Stomach (tissue), 9 donors: ENCODE data around the gene MRC2. TPM values are rescaled to one million over a fixed set of nuclear protein-coding genes. Genes with fewer than 3 reads are reported as not detected.

Experiments
- DNase-seq, 2 donors: peaks; one replicate each; pipeline versions ENCODE4 v3.0.0 to v3.0.0-alpha.2; 2013 to 2019
- H3K27ac ChIP-seq, 5 donors: fragments of 200-600 bp in 4 of 5; sonication (generic) in 4 of 5; one replicate each; pipeline ENCODE4 v1.5.1; 2013 to 2019; ENCODE audit warnings: mild to moderate bottlenecking in 1 of 5, moderate library complexity in 1 of 5
- H3K27me3 ChIP-seq, 3 donors: fragments of 200-600 bp; sonication (generic); one replicate each; pipeline ENCODE4 v1.5.1; 2017 to 2019; ENCODE audit warnings: mixed run types in 1 of 3
- H3K36me3 ChIP-seq, 4 donors: fragments of 200-600 bp; sonication (generic); 1 replicate in 3 of 4; 2 replicates in 1 of 4; pipeline ENCODE4 v1.5.1; 2016 to 2019
- H3K4me1 ChIP-seq, 4 donors: fragments of 200-600 bp; sonication (generic); one replicate each; pipeline ENCODE4 v1.5.1; 2016 to 2019
- H3K4me3 ChIP-seq, 4 donors: fragments of 200-600 bp; sonication (generic) in 3 of 4; one replicate each; pipeline ENCODE4 v1.5.1; 2016 to 2019; ENCODE audit warnings: mild to moderate bottlenecking in 1 of 4
- H3K9me3 ChIP-seq, 4 donors: fragments of 200-600 bp; sonication (generic); one replicate each; pipeline ENCODE4 v1.5.1; 2016 to 2019
- EP300 ChIP-seq: sonication (generic); formaldehyde crosslinking; IDR thresholded peaks from one replicate; pipeline ENCODE4 v1.6.1; 2017; ENCODE audit warnings: antibody characterized with exemption
- POLR2A ChIP-seq, 4 donors: fragments of 450-650 bp; IDR thresholded peaks; one replicate each; pipeline ENCODE4 v1.6.1; 2016; ENCODE audit warnings: antibody characterized with exemption in 4 of 4, control low read depth in 2 of 4, mild to moderate bottlenecking in 1 of 4, moderate library complexity in 1 of 4
- POLR2AphosphoS5 ChIP-seq, 3 donors: sonication (generic); formaldehyde crosslinking; IDR thresholded peaks; one replicate each; pipeline ENCODE4 v1.6.1; 2016; ENCODE audit warnings: antibody characterized with exemption in 3 of 3
- WGBS, 5 donors: extraction: QIAGEN DNeasy Blood & Tissue Kit in 3 of 5; methylation state at CpG; one replicate each; pipeline versions ENCODE4 v1.1.5 to v1.1.7; 2013 to 2018; 5-methylcytosine and 5-hydroxymethylcytosine counted together
- intact Hi-C: fragments of 100-400 bp; cut with DNase I; formaldehyde crosslinking; loops from one replicate; pipeline ENCODE4 v1.15.1; 2023; ENCODE audit warnings: low total_unique reads
- polyA plus RNA-seq, 3 donors: library from polyadenylated mRNA; stranded (reverse); fragments of 200-250 nt; gene quantifications; one replicate each; pipeline ENCODE4 v1.2.3, GENCODE V29; 2013
- total RNA-seq, 5 donors: library from RNA; depleted of rRNA; stranded (reverse); fragments of >200 nt; gene quantifications; one replicate each; pipeline versions ENCODE4 v1.1.0 to v1.2.3, GENCODE V29; 2014 to 2016
- TF ChIP-seq, protein P1 (sequence below), 7 experiments: fragments of 450-650 bp in 4 of 7; fragments of 200-600 bp in 3 of 7; sonication (generic) in 3 of 7; IDR thresholded peaks; one replicate each; pipeline ENCODE4 v1.5.1; 2016 to 2019; ENCODE audit warnings: antibody characterized with exemption in 7 of 7, control low read depth in 2 of 7, mild to moderate bottlenecking in 1 of 7
- donor health status: healthy with polysubstance abuse.
- donor health status: Bipolar disorder and iron deficiency.
- donor health status: healthy.

MRC2 gene
- total and polyA plus RNA-seq, 8 donors = 4.7 to 107 (median 13.8) TPM

DNA sequence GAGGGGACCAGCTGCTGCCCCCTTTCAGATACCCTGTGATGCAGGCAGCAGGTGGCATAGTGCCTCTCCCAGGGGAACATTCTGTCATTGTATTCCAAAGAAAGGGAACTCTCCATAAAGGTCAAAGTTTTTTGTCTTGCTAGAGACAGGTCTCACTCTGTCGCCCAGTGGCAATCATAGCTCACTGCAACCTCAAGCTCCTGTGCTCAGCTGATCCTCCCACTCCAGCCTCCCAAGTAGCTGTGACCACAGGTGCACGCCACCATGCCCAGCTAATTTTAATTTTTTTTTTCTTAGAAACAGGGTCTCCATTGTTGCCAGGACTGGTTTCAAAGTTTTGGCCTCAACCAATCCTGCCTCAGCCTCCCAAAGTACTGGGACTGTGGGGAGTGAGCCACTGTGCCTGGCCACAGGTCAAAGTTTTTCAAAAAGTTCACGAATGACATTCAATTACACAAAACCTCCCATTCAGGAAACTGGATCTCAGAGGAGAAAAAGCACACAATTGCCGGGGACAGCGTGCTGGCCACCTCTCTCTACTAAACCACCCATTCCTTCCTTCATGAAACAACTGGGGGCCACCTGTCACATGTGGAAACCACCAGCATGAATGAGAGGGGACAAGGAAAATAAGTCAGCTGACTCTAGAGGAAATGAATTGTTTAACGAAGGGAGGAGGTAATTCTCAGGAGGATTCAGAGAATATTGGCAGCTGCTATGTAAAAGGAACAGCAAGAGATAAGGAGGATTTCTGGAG lies 100.6 kb downstream of the MRC2 start:
- Histone ChIP-seq H3K9me3 (no peaks in the 10 kb centered on the region), H3K27ac (no peak overlapping the region), H3K4me3 (no peak overlapping the region), H3K27me3 (no peaks in the 10 kb centered on the region), H3K4me1 (peaks cover 0 to 12% (median 4%) of the 10 kb centered on the region in 4 donors), H3K36me3 (no peaks in the 10 kb centered on the region)
- TF ChIP-seq EP300 = no peak
- TF ChIP-seq POLR2A (IDR thresholded peaks at IDR 0.05) = no peak
- no peak for TF ChIP-seq POLR2AphosphoS5 (IDR thresholded peaks at IDR 0.05)
- TF ChIP-seq, protein P1, sequence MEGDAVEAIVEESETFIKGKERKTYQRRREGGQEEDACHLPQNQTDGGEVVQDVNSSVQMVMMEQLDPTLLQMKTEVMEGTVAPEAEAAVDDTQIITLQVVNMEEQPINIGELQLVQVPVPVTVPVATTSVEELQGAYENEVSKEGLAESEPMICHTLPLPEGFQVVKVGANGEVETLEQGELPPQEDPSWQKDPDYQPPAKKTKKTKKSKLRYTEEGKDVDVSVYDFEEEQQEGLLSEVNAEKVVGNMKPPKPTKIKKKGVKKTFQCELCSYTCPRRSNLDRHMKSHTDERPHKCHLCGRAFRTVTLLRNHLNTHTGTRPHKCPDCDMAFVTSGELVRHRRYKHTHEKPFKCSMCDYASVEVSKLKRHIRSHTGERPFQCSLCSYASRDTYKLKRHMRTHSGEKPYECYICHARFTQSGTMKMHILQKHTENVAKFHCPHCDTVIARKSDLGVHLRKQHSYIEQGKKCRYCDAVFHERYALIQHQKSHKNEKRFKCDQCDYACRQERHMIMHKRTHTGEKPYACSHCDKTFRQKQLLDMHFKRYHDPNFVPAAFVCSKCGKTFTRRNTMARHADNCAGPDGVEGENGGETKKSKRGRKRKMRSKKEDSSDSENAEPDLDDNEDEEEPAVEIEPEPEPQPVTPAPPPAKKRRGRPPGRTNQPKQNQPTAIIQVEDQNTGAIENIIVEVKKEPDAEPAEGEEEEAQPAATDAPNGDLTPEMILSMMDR (IDR thresholded peaks at IDR 0.05) = no peak
- intact Hi-C loops = no loop called here
- 63 to 73% (median 69%) methylated on average over 6 of the region's 6 CpGs for WGBS, 5 donors
- DNase-seq = no peak

DNA sequence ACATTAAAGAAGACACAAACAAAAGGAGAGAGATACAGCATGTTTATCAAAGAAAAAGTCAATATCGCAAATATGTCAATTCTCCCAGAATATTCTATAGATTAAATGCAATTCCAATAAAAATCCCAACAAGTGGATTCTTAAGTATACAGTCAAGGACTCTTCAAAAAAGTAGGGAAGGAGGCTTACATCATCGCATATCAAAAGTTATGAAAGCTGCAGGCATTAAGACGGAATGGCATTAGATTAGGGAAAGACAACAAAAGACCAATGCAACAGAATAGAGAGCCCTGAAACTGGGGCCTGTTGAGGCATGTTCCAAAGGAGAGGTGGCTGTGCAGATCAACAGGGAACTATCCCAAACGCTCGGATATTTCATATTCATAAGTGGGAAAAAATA lies 104.7 kb downstream of the MRC2 start:
- no peaks in the 10 kb centered on the region for H3K4me1 ChIP-seq
- WGBS, 5 donors = 82 to 89% (median 86%) methylated on average over 5 of the region's 5 CpGs
- H3K4me3 ChIP-seq = no peak overlapping the region
- H3K36me3 ChIP-seq = no peaks in the 10 kb centered on the region
- no peak for DNase-seq
- intact Hi-C loops = no loop called here
- no peaks in the 10 kb centered on the region for H3K9me3 ChIP-seq
- TF ChIP-seq POLR2AphosphoS5 (IDR thresholded peaks at IDR 0.05) = no peak
- no peak for TF ChIP-seq POLR2A (IDR thresholded peaks at IDR 0.05)
- TF ChIP-seq EP300 = no peak
- TF ChIP-seq, protein P1 (IDR thresholded peaks at IDR 0.05) = no peak
- H3K27me3 ChIP-seq = no peaks in the 10 kb centered on the region
- H3K27ac ChIP-seq = no peak overlapping the region

DNA sequence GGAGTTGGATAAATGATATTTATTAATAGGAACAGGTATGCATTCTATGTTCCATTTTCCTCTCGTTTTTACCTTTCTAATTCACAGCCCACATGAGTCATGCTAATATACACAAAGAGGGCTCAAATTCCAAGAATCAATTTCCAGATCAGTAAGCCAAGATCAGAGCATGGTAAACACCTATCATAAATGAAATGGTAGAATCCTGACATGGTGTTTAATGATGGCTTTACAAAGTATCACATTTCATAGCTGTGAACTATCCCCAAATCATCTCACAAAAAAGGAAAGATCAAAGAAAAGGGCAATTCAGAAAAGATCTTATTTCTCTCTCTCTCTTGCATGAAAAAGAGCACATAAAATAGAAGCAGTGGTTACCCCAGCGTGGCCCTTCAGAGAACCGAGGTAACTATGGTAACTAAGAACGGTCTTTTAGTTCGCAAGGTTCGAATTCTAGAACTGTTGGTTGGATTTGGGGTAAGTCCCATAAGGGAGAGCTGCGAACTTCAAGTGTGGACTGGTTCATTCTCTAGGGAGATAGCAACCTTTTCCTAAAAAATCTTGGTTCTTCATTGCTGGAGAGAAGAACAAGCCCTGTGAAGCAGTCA lies 107.7 kb downstream of the MRC2 start:
- intact Hi-C loops = no loop called here
- DNase-seq = no peak
- no peaks in the 10 kb centered on the region for H3K27me3 ChIP-seq
- no peaks in the 10 kb centered on the region for H3K36me3 ChIP-seq
- H3K4me3 ChIP-seq = no peak overlapping the region
- WGBS, 5 donors = 67 to 85% (median 79%) methylated on average over 7 of the region's 7 CpGs
- H3K27ac ChIP-seq = no peak overlapping the region
- TF ChIP-seq, protein P1 (IDR thresholded peaks at IDR 0.05) = no peak
- TF ChIP-seq POLR2AphosphoS5 (IDR thresholded peaks at IDR 0.05) (no peak), EP300 (no peak), POLR2A (IDR thresholded peaks at IDR 0.05) (no peak)
- no peaks in the 10 kb centered on the region for H3K9me3 ChIP-seq
- no peaks in the 10 kb centered on the region for H3K4me1 ChIP-seq

DNA sequence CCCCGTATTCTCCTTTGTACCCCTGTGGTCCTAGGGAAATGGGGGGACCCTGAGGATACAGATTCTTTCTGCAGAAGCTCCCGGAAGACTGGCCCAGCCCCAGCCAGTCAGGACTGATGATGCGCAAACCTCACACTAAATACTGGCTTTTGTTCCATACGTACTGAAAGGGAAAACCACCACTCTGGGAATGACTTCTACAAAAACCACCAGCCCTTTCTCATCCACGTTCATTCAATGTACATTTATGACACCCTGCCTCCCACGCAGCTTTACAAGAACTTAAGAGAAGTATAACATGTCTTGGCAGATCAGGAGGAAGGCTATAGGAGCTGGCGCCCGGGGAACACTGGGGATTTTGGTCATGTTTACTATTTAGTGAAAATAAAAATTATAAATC lies 110.0 kb downstream of the MRC2 start:
- Histone ChIP-seq H3K27me3 (no peaks in the 10 kb centered on the region), H3K4me1 (no peaks in the 10 kb centered on the region), H3K4me3 (no peak overlapping the region), H3K9me3 (no peaks in the 10 kb centered on the region), H3K36me3 (no peaks in the 10 kb centered on the region), H3K27ac (no peak overlapping the region)
- 73 to 87% (median 85%) methylated on average over 8 of the region's 8 CpGs for WGBS, 5 donors
- no peak for TF ChIP-seq POLR2AphosphoS5 (IDR thresholded peaks at IDR 0.05)
- no peak for TF ChIP-seq EP300
- no peak for TF ChIP-seq POLR2A (IDR thresholded peaks at IDR 0.05)
- TF ChIP-seq, protein P1 (IDR thresholded peaks at IDR 0.05) = no peak
- intact Hi-C loops = no loop called here
- peak in 1 of 2 donors; percentile 54 for DNase-seq
